Fibroblast of skin of left quadriceps (primary cell): ENCODE results near the gene C12orf57.

ENCODE experiments used
- DNase-seq, 2 experiments: peaks; one replicate each; pipeline ENCODE4 v3.0.0-alpha.2; 2013; ENCODE audit warnings: low read depth in 2 of 2

The C12orf57 gene

GRCh38 chr12:6953442-6954315 lies 9.9 kb downstream of the C12orf57 start:
- DNase-seq = peak; percentile 44

GRCh38 chr12:6954316-6955107 lies 10.7 kb downstream of the C12orf57 start:
- no peak for DNase-seq

DNA sequence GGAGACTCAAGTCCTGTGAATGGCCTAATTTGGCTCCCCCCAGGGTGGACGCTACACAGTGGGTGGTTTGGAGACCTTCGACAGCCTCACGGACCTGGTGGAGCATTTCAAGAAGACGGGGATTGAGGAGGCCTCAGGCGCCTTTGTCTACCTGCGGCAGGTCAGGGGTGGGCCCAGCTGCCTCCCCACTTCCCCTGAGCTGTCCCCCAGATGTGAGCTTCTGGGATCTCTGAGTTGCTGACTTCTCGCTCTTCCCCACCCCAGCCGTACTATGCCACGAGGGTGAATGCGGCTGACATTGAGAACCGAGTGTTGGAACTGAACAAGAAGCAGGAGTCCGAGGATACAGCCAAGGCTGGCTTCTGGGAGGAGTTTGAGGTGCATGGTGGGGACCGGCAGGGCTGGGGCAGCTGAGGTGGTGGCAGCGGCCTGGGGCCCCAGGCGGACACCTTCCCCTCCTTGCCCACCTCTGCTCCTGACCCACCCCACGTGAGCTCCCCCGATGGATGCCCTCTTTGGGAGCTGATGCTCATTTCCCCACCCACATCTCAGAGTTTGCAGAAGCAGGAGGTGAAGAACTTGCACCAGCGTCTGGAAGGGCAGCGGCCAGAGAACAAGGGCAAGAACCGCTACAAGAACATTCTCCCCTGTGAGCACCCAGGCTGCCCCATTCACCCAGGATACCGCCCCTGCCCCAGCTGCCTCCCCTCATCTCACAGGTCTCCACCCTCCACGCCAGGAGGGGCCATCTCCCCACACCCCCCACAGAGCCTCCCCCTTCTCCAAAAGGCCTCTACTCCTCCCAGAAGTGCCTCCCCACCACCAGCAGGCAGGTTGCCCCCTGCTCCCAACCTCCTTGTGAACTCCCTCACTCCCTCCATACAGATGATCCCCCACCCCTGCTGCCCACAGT lies 11.5 kb downstream of the C12orf57 start:
- DNase-seq = no peak

DNA sequence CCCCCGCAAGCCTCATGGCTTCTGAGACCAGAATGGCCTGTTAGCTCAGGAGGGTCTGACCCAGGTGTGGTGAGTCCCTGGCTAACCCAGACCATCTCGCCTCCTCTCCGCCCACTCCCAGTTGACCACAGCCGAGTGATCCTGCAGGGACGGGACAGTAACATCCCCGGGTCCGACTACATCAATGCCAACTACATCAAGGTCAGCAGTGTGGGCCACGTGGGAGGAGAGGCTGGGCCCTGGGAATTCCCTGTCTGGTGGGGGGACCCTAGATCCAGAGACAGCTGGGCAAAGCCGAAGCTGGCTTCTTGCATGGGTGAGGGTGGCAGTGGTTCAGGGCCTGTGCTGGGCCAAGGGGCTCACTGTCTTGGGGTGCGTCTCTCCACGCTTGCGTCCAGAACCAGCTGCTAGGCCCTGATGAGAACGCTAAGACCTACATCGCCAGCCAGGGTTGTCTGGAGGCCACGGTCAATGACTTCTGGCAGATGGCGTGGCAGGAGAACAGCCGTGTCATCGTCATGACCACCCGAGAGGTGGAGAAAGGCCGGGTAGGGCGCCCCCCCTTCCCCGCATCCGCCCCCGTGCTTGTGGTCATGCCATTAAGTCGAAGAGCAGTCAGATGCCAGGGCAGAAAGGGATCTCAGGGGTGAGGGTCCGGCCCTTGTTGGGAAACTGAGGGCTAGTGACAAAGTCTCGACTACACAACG lies 12.4 kb downstream of the C12orf57 start:
- no peak for DNase-seq

DNA sequence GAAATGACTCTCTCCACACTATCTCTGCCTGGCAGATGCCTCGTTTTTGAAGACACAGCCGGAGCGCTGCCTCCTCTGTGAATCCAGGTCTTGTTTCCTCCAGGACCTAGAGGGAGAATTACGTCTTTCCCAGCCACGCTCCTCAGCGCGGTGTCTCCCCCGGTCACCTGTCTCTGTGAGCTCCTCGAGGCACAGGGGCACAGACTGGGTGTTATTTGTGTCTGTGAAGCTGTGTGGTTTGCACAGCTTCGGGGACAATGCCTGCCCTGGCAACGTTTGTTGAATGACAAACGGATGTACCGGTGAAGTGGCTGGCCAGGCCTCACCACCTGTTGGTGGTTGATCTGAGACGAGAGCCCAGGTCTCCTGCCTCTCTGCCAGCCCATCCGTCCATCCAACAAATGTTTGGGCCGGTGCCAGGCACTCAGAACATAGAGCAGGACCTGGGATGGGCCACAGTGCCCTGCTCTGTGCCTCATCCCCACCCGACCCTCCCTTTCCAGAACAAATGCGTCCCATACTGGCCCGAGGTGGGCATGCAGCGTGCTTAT lies 13.4 kb downstream of the C12orf57 start:
- no peak for DNase-seq

DNA sequence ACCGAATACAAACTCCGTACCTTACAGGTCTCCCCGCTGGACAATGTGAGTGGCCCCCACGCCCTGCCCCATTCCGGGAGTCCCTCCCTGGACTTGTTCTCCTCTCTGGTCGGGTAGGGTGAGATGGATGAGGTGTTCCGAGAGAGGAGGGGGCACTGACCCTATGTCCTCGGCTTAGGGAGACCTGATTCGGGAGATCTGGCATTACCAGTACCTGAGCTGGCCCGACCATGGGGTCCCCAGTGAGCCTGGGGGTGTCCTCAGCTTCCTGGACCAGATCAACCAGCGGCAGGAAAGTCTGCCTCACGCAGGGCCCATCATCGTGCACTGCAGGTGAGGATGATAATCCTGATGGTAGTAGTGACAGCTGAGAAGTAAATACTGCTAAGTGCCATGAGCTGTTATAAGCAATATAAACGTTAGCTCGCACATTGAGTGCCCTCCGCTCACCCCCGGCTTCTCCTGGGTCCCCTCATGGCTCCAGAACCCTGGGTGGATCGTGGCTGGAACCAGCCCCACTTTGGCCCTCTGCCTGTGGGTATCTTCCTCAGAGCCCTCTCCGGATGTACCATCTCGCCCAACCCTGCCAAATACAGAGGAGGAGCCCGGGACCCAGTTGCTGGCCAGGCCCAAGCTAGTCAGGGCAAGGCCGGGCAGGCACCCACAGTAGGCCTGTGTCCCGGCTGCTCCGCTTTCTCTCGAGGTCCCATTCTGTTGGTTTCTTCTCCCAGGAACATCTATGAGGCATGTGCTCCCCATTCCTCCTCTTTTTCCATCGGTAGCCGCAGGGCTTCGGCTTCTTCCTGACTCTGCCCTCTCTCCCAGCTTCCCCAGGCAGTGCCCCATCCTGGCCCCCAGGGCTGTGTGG lies 14.2 kb downstream of the C12orf57 start:
- no peak for DNase-seq

GRCh38 chr12:6958609-6959057 lies 14.8 kb downstream of the C12orf57 start:
- DNase-seq = no peak

DNA sequence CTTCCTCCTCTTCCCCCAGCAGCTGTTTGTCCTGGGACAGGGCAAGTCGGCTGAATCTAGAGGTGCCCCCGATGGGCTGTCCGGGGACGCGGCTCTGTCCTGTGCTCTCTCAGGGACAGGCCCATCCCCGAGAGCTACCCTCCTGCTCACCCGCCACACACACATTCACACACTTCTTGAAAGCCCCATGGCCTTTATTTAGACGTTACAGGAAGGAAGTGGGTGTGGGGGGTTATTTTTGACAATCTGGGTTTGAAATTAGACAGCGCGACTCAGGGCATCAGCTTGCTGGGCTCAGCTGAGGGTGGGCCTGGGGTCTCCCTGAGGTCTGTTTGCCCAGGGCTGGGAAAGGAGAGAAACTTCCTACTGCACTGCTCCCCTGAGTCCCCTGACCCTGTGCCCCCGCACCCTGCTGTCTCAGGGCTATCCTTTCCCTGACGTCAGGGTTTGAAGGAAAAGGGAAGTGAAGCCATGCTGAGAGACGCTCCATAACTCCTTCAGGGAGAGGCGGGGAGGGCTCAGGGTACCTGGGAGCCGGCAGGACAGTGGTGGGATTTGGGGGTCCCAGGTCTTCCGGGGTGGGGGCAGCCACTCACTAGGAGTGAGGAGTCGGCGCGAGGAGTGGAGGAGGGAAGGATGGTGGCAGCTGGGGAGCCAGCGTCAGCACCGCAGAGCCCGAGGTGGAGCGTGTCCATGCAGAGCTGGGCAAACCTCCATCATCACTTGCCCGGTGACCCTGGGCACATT lies 15.4 kb downstream of the C12orf57 start:
- no peak for DNase-seq

- no peak for DNase-seq
Observed at GRCh38 chr12:6959805-6960592, 16.2 kb downstream of the C12orf57 start.

DNA sequence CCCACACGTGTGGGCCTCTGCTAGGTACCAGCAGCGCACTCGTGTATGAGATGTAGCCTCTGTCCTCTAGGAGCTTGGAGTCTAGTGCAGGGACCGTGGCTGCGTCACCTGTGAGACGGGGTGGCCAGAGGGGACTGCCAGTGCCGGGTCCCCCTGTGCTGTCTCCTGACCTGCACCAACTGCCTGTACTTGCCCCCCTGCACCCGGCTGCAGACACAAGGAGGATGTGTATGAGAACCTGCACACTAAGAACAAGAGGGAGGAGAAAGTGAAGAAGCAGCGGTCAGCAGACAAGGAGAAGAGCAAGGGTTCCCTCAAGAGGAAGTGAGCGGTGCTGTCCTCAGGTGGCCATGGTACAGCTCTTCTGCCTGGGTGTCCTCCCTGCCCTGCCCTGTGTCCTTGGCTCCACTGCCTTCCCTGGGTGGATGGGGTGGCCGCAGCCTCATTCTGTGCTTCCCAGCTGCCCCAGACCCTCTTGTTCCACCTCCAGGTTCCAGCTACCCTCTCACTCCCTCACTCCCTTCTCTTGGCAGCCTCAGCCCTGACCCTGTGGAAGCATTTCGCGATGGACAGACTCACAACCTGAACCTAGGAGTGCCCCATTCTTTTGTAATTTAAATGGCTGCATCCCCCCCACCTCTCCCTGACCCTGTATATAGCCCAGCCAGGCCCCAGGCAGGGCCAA lies 16.9 kb downstream of the C12orf57 start:
- DNase-seq = no peak

DNA sequence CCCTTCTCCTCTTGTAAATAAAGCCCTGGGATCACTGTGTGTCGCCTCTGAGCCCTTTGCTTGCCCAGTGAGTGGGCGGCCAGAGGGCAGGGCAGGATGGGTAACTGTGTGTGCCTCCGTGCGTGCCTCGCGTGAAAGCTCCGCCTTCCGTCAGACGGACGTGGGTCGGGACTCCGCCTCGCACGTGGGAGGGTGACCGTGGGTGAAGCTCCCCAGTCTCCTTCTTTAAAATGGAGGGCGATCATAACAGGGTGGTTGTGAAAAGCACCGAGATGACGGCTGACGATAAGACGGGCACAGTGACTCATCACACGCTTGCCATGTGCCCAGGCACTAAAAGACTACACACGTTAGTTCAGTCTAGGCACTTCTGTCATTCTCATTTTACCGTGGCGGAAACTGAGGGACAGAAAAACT lies 17.5 kb downstream of the C12orf57 start:
- no peak for DNase-seq

DNA sequence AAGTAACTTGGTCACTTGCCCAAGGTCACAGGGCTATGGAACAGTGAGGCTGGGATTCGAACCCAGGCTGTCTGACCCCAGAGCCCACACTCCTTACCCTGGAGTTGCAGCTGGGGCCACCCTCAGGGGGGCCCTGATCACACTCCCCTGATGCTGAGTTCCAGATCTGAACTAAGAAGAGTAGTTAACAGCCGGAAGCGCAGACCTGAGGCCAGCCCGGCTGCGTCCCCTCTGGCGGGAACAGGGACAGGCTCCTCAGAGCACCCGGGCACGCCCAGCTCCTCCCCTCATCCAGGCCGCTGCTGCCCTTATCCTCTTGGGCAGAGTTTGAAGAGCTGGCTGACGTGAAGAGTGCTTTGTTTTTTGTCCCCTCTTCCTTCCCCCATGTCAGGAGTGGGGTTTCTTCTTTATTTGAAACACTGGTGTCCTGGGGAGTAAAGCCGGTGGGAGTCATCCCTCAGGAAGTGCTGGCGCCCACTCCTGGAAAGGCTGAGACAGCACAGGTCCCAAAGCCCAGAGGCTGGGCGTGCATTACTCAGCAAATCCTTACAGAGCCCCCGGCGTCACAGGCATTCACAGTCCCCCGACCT lies 18.0 kb downstream of the C12orf57 start:
- peak; percentile 59 to 65 for DNase-seq

DNA sequence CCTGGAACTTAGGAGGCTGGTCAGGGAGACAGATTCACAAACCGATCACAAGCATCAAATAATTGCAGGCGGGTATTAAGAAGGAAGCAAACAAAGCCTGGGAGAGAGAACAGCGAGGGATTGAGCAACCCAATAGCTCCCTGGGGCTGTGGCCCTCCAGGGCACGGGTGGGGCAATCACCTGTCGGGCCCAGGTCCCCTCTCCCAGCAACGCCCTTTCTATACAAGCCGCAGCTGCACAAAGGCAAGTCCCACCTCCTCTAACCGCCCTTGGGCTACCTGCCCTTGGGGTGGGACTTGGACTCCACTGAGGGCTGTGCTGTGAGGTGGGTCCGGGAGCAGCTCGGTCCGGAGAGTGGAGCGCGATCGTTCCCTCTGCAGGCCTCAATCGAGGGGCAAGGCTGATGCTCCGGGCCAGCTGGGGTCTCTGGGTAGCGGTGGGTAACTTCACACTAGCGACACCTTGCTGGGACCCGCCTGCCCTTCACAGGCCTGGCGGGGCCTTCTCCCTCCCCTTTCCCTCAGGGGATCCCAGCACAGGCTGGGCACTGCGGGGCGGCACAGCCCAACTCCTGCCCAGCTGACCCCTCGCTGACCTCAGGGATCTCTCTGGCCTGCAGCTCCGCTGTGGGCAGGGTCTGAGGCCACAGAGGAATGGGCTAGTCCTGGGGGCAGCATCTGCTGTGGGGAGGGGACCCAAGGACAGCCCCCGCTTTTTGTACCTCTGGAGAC lies 18.6 kb downstream of the C12orf57 start:
- no peak for DNase-seq

- no peak for DNase-seq
Observed at GRCh38 chr12:6963016-6963731, 19.4 kb downstream of the C12orf57 start.

DNA sequence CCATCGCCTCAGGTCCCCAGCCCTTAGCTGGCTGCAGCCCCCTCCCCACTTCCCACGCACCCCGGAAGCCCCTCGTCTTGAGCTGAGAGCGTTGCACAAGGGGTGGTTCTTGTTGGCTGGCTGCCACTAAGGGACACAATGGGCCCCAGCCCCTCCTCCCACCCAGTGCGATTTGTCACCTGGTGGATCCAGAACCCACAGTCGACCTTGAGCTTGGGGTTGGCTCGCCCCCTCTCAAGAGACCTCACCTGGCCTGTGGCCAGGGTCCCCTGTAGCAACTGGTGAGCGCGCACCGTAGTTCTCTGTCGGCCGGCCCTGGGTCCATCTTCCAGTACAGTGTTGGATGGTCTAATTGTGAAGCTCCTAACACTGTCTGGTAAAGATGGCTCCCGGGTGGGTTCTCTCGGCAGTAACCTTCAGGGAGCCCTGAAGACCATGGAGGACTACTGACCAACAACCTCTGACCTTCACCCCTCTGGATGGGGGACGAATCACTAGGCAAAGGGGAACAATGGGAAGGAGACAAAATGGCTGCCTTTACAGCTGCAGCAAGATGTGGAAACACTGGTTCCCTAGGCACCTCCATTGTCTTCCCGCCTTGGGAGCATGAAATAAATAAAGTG lies 20.1 kb downstream of the C12orf57 start:
- no peak for DNase-seq
